HG02840 (cell line): ENCODE measurements around the gene CNNM4.

Experiments used
- ATAC-seq: cut with Tn5 transposase; IDR thresholded peaks from one replicate; pipeline ENCODE4 v1.9.1; 2021; ENCODE audit warnings: mild to moderate bottlenecking, moderate library complexity, moderate number of reproducible peaks; ENCODE audit not compliant: unreplicated experiment, low FRiP score

CNNM4 gene

DNA sequence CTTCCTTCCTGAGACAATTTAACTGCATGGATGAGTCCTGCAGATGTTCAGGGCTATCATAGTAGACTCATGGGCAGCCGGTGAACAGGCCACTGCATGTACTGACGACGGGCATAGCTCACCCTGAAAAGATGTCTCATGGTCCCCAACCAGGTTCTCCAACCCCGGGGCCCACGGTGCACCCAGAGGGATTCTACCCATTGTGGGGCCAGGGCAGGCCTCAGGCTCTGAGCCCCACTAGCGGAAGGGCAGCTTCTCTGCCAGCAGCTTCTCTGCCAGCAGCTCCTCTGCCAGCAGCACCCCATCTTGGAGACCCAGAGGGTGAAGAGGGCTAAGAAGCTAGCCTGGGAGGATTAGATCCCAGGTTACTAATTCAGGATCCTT, 3.2 kb upstream of the CNNM4 start:
- ATAC-seq, result no peak

DNA sequence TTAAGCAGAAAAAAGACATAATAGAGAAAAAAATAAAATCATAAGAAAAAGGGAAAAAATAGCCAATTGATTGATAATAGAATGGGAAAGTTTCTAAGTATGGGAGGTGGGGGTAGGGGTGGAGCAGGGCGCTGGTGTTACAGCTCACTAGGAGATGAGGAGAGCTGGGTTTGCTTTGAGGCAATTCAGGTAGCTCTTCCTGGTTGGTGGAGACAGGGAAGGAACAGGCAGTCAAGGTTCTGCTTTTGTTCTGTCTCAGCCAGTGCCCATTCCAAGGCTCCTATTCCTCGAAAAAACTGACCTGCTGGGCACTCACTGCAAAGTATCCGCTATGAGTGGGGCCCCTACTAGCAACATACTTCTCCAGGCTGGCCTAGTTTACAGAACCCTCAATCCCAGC, 1.7 kb upstream of the CNNM4 start:
- ATAC-seq, result no peak

DNA sequence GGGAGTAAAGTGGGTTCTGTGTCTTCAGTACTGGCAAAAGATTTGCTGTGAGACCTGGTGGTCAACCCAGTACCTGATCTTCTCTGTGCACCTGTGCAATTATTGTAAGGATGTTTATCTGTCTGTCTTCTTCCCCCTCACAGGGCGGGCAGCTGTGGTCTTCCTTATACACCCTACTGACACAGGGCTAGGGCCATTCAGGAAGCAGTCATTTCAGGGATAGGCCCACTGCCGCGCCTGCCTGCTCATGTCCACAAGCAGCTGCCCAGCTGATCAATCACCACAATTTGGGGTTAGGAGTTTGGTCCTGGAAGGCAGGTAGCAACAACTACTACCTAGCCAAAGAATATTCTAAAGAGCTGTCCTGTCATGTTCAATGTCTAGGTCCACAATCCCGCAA, 1.2 kb upstream of the CNNM4 start:
- no peak for ATAC-seq

DNA sequence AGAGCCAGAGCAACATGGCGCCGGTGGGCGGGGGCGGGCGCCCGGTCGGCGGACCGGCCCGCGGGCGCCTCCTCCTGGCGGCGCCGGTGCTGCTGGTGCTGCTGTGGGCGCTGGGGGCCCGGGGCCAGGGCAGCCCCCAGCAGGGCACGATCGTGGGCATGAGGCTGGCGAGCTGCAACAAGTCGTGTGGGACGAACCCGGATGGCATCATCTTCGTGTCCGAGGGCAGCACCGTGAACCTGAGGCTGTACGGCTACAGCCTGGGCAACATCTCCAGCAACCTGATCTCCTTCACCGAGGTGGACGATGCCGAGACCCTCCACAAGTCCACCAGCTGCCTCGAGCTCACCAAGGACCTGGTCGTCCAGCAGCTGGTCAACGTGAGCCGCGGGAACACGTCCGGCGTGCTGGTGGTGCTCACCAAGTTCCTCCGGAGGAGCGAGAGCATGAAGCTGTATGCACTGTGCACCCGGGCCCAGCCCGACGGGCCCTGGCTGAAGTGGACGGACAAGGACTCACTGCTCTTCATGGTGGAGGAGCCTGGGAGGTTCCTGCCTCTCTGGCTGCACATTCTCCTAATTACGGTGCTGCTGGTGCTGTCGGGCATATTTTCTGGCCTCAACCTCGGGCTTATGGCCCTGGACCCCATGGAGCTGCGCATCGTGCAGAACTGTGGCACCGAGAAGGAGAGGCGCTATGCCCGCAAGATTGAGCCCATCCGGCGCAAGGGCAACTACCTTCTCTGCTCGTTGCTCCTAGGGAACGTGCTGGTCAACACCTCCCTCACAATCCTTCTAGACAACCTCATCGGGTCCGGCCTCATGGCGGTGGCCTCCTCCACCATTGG, 507 bp downstream of the CNNM4 start:
- peak; percentile 6 for ATAC-seq

DNA sequence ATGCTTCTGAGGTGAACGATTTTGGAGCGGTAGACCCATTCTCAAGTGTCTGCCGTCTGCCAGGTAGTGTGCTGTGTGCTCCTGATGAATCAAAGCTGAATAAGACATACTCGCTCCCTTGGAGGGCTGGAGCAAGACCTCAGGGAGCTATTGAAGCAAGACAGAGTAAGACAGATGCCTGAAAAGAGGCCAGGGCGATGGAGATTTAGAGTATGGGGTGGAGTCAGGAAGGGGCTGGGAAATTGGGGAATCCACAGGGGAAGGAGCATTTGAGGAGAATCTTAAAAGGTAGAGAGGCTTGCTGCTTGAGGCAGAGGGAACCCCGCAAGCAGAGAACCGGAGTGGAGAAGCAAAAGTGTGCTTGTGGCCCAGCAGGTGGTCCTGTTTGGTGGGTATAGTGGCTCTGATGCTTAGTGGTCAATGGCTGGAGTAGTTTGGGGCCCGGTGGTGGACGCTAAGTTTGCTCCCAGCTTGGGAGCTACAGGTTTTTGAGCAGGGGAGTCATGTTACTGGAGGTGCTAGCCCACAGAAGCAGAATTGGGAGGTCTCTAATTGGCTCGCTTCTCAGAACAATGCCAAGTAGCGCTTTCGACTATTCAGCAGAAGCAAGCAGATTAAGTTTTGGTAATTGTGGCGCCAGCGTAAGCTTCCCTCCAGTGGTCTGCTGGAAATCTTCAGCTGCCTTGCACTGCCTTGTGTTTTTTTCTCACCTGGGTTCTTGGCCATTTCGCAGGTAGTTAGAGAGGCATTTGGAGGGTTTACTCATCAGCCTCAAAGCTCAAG, 2.0 kb downstream of the CNNM4 start:
- no peak for ATAC-seq

DNA sequence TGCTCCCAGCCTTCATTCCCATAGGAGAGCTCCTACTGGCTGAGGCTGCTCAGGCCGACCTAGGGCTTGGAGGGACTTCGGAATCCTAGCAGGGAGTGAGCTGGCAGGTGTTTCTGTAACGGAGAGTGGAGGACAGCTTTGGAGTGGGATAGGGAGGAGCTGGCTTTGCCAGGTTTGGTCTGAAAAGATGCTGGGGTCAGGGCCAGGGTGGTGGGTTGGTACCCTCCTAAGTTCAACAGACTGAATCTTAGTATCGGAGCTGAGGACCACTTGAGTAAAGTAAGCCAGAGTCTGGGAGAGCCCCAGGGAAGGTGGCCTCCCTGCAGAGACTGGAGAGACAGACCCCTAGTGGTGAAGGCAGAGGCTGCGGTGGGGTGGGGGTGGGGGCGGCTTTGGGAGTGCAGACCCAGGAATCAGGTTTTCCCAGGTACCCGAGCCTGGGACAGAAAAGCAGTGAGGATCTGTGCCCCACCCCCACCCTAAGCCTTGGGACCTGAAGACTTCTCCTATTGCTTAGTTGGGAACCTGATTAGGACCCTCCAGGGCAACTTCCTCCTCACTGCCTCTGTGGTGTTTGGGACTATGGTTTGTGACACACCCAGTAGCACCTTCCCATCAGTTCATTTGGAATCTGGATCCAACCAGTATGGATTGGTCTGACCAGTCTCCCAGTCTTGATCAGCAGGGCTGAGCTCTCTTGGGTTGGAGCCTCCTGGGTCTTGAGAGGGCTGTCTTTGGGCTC, 3.0 kb downstream of the CNNM4 start:
- no peak for ATAC-seq

DNA sequence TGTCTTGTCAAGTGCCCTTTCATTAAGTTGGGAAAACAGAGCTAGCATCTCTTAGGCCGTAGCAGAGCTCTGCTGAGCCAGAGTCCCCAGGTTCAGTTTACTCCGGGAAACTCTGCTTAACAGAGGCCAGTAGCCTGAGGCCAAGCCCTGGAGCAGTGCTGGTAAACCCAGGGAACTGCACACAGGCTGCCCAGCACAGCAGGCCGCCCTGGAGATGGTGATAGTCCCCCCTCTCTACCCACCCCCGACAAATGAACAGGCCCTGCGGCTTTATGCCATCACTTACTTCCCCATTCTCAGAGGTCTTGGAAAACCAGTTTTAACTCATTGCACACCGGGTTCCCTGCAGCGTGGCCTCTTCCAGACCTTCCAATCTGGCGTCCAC, 3.5 kb downstream of the CNNM4 start:
- ATAC-seq, result no peak

DNA sequence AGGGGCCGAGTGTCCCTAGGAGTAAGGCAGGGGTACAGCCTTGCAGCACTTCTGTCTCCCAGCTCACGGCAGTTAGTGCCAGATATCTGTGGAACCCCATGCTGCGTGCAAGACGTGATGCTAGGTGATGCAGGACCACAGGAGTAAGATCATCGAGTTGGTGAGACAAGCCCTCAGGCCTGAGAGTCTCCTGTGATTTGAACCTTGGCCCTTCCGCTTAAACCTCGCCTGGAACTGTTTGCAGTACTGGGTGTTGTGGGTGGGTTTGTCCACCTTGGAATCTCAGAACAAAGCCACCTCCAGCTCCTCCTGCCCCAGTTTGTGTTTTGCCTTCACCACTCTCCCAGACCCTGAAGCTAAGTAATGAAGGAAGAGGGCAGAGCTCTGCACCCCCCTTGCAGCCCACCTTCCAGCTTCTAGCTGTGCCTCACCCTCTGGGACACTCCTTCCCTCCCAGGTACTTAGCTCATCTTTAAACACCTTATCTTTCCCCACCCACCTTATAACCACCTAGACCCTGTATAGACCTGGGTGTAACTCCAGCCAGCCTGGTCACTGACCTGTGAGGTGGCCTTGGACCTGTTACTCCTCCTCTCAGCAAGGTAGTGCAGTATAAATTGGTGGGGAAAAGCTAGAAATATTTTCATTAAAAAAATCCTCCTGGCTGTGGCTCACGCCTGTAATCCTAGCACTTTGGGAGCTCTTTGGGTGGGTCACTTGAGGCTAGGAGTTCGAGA, 6.6 kb downstream of the CNNM4 start:
- ATAC-seq, result no peak

DNA sequence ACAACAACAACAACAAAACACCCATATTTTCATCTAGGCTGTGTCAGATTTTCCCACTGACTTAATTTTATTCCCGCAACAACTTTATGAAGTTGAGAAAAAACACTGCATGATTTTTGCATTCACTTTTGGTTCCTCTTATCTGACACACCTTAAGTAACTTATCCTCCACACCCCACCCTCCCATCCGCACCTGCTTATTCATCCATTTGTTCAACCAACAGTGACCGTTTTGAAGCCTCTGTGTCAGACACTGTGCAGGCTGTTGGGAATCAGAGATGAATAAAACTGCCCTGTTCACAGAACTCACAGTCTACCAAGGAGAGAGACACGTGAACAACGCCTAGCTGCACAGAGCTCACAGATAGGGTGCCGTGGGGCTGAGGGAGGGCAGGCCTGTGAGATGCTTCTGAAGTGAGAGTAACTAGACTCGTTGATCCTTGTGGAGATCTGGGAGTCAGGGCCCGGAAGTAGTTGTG, 7.4 kb downstream of the CNNM4 start:
- no peak for ATAC-seq

DNA sequence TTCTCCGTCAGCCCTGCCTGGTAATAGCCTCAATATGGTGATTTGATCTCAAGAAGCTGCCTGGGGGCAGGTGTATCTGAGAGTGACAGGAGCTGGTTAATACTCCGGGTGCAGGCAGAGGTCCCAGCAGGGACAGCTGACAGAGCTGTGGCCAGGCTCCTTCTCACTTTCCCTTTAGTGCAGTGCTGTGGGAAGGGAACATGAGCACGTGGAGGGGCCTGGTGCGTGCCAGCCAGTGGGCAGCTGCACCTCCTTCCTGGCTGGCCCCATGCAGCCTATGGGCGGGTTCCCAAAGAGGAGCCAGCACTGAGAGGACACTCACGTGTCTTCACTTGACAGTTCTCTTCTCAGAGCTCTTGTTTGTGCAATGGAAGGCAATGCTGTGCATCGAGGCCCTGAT, 9.1 kb downstream of the CNNM4 start:
- no peak for ATAC-seq

DNA sequence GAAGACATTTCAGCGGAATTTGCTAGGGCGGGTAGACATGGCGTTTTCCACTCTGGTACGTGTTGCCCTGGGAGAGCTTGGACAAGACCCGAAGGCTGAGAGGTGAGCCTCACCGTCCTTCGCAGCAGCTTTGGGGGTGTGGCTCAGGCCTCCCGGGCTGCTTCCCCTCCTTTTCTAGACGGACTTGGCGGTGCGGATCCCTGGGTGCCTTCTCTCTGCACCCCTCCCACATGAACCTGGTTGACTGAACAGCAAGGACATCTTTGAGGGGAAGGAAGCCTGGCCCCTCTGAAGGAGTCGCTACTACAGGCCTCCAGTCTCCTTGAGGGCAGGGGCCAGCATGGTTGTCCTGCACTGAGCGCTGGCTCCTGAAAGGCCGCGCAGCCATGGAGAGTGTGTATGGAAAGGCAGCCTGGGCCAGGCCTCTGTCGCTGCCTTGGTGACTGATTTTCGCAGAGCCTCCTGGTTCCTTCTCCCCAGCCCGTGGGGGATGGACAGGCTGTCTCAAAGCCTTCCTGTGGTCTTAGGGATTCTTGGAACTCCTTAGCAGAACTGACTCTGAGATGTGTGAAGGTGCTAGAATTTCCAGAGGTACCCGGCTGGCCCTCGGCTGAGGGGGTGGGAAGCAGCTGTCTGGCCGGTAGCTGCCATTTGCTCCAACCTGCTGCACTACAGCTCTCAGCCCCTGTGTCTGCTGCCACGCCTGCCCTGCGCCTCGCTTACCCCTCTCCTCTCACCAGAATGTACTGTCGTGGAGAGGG, 9.9 kb downstream of the CNNM4 start:
- ATAC-seq, result no peak

DNA sequence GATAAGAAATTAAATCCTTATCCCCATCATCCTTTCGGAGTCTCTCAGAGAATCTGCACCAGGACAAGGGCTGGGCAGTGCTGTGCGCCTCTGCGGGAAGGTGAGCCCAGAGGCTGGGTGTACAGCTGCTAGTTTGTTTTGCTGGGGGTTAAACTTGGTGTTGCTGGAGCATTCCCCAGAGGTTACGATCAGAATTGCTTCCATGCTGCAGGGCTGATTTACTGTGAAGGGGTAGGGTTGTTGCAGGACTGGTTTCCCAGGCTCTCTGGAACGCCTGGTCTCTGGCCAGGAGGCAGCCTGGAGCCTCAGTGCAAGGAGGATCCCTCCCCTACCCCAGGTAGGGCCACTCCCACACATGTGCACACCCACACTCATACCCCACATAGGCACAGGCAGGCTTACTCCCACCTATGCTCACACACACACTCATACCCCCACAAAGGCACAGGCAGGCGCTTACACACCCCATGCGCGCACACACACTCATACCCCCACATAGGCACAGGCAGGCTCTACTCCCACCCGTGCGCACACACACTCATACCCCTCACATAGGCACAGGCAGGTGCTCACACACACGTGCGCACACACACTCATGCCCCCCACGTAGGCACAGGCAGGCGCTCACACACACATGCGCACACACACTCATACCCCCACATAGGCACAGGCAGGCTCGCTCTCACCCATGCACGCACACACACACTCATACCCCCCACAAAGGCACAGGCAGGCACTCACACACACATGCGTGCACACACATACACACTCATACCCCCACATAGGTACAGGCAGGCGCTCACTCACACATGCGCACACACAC, 11.3 kb downstream of the CNNM4 start:
- ATAC-seq, result no peak

DNA sequence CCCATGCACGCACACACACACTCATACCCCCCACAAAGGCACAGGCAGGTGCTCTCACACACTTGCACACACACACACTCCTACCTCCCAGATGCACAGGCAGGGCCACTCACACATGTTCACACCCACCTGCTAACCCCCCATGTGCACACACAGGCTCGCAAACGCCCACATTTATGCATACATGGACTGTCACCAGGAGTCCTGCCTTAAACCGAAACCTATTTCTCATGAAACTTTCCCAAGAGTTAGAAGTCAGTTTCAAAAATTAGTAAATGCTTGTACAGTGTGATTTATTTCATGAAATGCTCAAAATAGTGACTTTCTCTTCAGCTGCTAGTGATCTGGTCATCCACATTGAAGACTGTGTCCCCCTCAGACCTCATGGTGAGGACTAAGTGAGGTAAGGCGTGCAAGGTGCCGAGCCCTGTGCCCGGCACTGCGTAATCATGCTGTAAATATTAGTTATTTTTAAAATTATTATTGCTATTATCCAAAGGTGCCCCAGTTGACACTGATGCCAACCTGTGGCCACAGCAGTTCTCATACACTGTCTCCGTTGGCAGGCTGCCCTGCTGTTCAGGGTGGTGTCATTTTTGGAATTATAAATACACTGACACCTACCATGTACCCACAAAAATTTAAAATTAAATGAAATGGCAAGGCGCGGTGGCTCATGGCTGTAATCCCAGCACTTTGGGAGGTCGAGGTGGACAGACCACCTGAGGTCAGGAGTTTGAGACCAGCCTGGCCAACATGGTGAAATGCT, 12.4 kb downstream of the CNNM4 start:
- ATAC-seq, result no peak

DNA sequence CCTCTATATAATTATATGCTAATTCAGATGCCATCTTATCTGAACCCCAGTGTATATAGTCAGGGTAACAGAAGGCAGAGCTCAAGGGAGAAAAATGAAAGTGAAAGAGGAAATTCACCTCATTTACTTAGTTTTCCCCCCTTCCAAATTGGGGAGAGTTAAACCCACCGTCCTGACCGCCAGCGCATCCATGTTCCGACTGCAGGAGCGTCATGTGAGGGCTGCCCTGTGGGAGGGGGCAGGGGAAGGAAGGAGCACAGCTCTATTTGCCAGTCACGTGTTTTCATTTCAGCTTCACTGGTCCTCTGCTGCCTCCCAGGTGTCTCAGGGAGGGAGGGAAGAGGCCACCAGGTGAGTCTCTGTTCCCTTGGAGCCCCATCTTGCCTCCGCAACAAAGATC, 13.2 kb downstream of the CNNM4 start:
- no peak for ATAC-seq

DNA sequence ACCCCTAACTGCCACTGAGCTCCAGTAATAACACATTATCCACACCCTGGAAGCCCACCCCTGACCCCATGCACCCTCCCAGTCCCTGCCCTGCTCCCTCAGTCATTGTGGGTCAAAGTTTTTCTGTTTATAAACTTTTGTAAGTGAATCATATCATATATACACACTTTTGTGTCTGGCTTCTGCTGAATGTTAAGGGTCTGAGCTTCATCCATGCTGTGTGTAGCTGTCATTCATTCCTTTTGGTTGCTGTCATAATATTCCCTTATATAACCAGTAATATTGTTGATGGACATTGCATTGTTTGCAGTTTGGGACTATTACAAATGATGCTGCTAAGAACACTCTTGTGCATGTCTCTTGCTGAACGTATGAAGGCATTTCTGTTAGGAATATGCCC, 14.5 kb downstream of the CNNM4 start:
- ATAC-seq, result no peak

DNA sequence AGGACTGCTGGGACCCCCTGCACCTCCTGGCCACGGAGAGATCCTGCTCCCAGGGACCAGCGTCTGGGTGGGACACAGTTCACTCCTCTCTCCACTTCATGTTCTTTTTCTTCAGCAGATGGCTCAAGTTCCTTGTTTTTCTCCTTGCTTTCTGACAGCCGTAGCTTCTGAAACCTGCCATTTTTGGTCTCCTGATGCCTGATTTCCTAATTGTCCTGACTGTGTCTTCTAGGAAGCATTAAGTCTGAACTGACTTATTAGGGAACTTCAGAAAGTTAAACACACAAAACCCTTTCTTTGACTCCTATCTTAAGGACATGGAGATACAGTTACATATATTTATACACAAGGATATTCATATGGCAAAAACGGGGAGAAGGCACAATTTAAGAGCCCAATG, 22.7 kb downstream of the CNNM4 start:
- ATAC-seq, result no peak

DNA sequence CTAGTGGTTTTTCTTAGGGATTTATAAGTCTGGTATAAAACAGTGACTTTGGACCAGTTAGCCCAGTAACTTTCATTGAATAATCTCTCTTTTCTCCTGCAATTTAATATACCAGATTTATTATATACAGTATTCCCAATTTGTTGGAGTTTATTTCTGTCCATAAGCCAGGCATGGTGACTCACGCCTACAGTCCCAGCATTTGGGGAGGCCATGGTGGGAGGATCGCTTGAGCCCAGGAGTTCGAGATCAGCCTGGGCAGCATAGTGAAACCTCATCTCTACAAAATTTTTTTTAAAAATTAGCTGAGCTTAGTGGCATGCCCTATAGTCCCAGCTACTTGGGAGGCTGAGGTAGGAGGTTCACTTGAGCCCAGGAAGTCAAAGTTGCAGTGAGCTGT, 26.7 kb downstream of the CNNM4 start:
- no peak for ATAC-seq
